Superior temporal gyrus (tissue), 1 donor: ENCODE data around the gene SMAD7.
"Not testable (repeated sequence)": the region's sequence is repeated elsewhere in the genome, so short reads cannot be mapped to it uniquely, and the experiment has no call there.

Source experiments
- DNase-seq: peaks from one replicate; pipeline ENCODE4 v3.0.0-alpha.2; 2016; ENCODE audit errors: extremely low spot score

The SMAD7 gene

GRCh38 chr18:48877941-48878340 lies 72.8 kb downstream of the SMAD7 start:
- DNase-seq, result no peak

- no peak for DNase-seq
Measured at GRCh38 chr18:48876590-48876989, 74.2 kb downstream of the SMAD7 start.

GRCh38 chr18:48875942-48876511 lies 74.7 kb downstream of the SMAD7 start:
- no peak for DNase-seq

- no peak for DNase-seq
Measured at GRCh38 chr18:48875314-48875941, 75.3 kb downstream of the SMAD7 start.

- no peak for DNase-seq
Measured at GRCh38 chr18:48874701-48875162, 76.0 kb downstream of the SMAD7 start.

- DNase-seq, result no peak
Measured at GRCh38 chr18:48874233-48874632, 76.5 kb downstream of the SMAD7 start.

GRCh38 chr18:48872234-48873145 lies 78.3 kb downstream of the SMAD7 start:
- no peak for DNase-seq

- no peak for DNase-seq
Measured at GRCh38 chr18:48871391-48872166, 79.2 kb downstream of the SMAD7 start.

- not testable (repeated sequence) for DNase-seq
Measured at GRCh38 chr18:48870926-48871325, 79.8 kb downstream of the SMAD7 start.
